HUES6 (cell line): ENCODE data around the gene IDH3G.

Experiments
- H3K27ac ChIP-seq: 2 replicates; pipeline ENCODE4 v1.7.0; 2013; ENCODE audit warnings: low read depth, mild to moderate bottlenecking, low read length, inconsistent platforms
- H3K27me3 ChIP-seq: 2 replicates; pipeline ENCODE4 v1.6.1; 2013; ENCODE audit warnings: low read length; ENCODE audit not compliant: control insufficient read depth, insufficient read depth
- H3K36me3 ChIP-seq: 2 replicates; pipeline ENCODE4 v1.6.1; 2013; ENCODE audit warnings: low read length; ENCODE audit not compliant: control insufficient read depth, insufficient read depth
- H3K4me1 ChIP-seq: 2 replicates; pipeline ENCODE4 v1.6.1; 2013; ENCODE audit warnings: low read length; ENCODE audit not compliant: control insufficient read depth, insufficient read depth
- H3K4me3 ChIP-seq: 2 replicates; pipeline ENCODE4 v1.5.1; 2013; ENCODE audit warnings: low read depth, low read length
- H3K9ac ChIP-seq: one replicate; pipeline ENCODE4 v1.6.1; 2013; ENCODE audit warnings: mild to moderate bottlenecking, low read length
- H3K9me3 ChIP-seq: 2 replicates; pipeline ENCODE4 v1.6.1; 2013; ENCODE audit warnings: low read depth, low read length; ENCODE audit not compliant: control insufficient read depth, insufficient read depth

IDH3G gene

DNA sequence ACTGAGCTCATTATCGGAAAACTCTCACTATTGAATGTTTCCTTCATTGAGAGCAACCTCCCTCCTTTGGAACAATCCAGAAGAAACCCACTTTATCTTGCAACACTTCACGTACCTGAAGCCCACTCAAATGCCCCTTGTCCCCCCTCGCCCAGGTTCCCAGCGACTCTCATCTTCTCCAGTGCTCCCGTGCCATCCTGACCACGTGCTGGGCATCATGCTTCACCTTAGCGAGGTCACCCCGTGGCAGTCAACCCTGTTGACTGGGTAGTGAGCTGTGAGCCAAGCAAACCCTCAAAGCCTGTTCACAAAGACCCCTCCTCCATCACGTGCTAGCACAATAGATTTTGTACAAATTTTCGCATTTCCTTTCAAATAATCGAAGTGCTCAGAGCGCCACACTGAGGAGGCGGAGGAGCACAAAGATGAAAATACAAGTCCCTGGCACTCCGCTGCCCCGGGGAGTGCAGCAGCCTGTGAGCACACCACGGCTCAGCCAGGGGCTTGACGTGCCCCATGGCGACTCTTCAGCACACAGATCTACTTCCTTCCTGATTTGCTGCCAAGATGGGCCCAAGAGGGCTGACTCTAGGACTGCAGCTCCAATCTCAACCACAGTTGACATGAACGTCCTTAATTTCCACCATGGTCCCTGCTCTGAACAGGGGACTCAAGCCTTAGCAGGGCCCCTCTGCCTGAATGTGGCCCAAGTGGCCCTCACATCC is 20.6 kb upstream of the IDH3G start:
- Histone ChIP-seq H3K9me3 (peaks cover 23% of the 10 kb centered on the region; the same call in 1 of the 2 replicates), H3K4me1 (peaks cover 34% of the 10 kb centered on the region), H3K36me3 (no peaks in the 10 kb centered on the region), H3K9ac (no peak overlapping the region), H3K27me3 (no peaks in the 10 kb centered on the region), H3K27ac (no peak overlapping the region), H3K4me3 (no peak overlapping the region)

DNA sequence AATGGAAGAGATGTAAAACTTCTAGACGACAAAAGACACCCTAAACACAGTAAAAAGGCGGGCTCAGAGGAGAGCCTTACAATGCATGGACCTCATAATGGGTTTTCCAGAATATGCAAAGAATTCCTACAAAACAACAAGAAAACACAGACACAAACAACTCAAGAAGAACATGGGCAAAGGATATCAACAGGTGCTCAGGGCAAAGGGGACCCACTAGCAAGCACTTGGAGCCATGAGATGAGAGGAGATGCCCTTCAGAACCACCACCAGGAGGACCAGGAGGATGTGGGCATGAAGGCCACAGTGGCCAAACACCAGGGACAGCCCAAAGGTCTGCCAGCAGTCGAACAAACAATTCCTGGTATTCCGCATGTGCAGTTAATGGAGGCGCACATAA is 19.0 kb upstream of the IDH3G start:
- Histone ChIP-seq H3K4me3 (no peak overlapping the region), H3K9me3 (peaks cover 30% of the 10 kb centered on the region; the same call in 1 of the 2 replicates), H3K36me3 (no peaks in the 10 kb centered on the region; the same call in 1 of the 2 replicates), H3K9ac (no peak overlapping the region), H3K4me1 (peaks cover 27% of the 10 kb centered on the region; the same call in 1 of the 2 replicates), H3K27ac (no peak overlapping the region), H3K27me3 (no peaks in the 10 kb centered on the region)

DNA sequence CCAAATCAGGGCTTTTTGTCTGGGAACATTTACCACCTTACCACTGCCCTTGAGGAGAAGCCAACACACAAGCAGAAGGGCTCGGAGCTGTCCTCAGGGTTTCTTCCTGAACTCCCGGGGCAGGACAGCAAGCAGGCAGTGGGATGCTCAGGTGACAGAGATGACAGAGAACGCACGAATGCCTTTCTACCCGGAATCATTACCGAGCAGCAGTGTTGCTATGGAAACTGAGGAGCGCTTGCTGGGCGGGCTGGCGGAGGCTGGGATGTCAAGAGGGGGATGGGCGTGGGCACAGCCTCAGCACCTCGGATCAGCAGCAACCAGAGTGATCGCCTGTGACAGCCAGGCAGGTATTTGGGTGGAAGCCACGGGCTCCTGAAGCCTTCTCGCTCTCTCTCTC is 18.0 kb upstream of the IDH3G start:
- Histone ChIP-seq H3K4me1 (peaks cover 21% of the 10 kb centered on the region; the same call in 1 of the 2 replicates), H3K9ac (no peak overlapping the region), H3K27me3 (no peaks in the 10 kb centered on the region), H3K9me3 (peaks cover 28% of the 10 kb centered on the region; the same call in 1 of the 2 replicates), H3K27ac (no peak overlapping the region), H3K4me3 (no peak overlapping the region), H3K36me3 (peaks cover 5% of the 10 kb centered on the region; the same call in 1 of the 2 replicates)

DNA sequence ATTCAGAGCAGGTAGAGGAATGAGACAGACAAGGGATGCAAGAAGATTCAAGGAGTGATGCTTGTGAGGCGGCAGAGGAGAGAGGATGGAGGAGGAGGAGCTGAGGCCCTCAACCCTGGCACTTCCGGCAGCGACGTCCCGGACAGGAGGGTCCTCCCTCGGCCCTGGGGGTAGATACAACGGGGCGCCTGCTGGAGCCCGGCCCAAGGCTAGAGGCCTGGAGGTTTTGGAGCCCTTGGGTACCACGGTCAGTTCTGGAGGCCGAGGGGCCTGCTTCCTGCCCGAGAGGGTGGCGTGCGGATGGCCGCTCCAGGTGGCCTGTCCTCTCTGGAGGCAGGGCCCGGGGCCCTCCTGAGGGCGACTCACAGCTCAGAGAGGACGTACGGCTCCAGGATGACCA is 13.8 kb upstream of the IDH3G start:
- Histone ChIP-seq H3K4me1 (peaks cover 8% of the 10 kb centered on the region; the same call in 1 of the 2 replicates), H3K9ac (no peak overlapping the region), H3K36me3 (peaks cover 38% of the 10 kb centered on the region), H3K27me3 (no peaks in the 10 kb centered on the region), H3K27ac (no peak overlapping the region), H3K4me3 (no peak overlapping the region), H3K9me3 (peaks cover 32% of the 10 kb centered on the region; the same call in 1 of the 2 replicates)

DNA sequence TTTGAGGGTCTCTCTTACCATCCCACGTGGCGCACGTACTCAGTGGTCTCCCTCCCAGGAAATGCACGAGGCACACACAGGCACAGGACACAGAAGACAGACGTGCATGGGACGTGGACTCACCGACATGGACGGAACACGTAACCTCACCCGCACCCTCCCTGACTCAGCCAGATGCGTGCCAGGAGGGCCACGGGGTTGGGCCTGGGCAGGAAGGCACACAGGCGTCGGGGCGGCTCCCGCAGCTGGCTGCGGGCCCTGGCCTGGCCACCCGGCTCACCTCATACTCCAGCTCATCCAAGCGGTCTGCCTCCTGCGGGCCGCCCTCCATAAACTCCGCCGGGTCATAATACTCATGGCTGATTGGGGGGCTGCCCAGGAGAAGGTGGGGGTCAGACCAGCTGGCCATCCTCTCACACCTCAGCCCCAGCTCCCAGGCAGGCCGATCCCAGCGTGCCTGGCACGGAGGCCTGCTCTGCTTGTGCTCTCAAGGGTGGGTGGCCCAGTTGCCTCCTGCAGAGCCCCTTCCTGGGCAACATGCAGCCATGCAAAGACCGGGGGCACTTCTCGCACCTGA is 12.9 kb upstream of the IDH3G start:
- Histone ChIP-seq H3K4me1 (no peaks in the 10 kb centered on the region; the same call in 1 of the 2 replicates), H3K4me3 (no peak overlapping the region), H3K27ac (no peak overlapping the region), H3K36me3 (peaks cover 42% of the 10 kb centered on the region), H3K9me3 (peaks cover 32% of the 10 kb centered on the region; the same call in 1 of the 2 replicates), H3K9ac (no peak overlapping the region), H3K27me3 (no peaks in the 10 kb centered on the region)

DNA sequence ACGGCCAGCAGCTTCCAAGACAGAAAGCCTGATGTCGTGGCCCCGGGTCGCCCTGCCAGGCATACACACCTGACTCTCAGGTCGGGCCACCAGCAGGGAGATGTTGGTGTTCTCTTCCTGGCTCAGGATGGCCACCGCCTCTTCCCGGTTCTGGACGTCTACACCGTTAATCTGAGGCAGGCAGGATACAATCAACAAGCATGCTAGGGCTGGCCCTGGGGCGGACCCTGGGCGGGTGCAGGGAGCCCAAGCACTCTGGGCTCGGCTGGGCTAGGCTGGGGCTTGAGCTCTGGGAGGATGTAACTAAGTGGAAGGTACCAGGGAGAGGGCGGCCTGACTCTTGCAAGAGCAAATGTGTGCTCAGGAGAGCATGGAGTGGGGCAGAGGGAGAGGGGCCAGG is 11.3 kb upstream of the IDH3G start:
- Histone ChIP-seq H3K9me3 (peaks cover 28% of the 10 kb centered on the region; the same call in 1 of the 2 replicates), H3K9ac (no peak overlapping the region), H3K36me3 (peaks cover 42% of the 10 kb centered on the region), H3K27ac (no peak overlapping the region), H3K4me3 (no peak overlapping the region), H3K27me3 (no peaks in the 10 kb centered on the region), H3K4me1 (no peaks in the 10 kb centered on the region)

DNA sequence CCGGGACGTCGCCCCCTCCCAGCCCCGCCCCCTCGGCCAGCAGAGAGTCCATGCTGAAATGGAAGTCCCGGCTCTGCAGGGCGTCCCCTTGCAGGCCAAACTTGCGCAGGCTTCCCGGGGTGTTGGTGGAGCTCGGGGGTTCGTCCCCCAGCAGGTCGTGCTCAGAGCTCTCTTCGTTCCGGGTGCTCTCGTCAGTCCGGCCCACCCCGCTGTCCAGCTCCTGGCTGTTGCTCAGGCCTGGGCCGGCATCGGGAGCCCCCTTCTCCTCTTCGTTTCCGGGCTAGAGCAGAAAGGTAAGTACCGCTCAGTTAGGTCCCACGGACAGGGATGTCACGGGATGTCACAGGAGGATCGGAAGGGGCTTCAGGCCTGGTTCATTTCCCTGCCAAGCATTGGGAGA is 10.4 kb upstream of the IDH3G start:
- Histone ChIP-seq H3K4me3 (no peak overlapping the region), H3K4me1 (no peaks in the 10 kb centered on the region), H3K9me3 (peaks cover 25% of the 10 kb centered on the region; the same call in 1 of the 2 replicates)

DNA sequence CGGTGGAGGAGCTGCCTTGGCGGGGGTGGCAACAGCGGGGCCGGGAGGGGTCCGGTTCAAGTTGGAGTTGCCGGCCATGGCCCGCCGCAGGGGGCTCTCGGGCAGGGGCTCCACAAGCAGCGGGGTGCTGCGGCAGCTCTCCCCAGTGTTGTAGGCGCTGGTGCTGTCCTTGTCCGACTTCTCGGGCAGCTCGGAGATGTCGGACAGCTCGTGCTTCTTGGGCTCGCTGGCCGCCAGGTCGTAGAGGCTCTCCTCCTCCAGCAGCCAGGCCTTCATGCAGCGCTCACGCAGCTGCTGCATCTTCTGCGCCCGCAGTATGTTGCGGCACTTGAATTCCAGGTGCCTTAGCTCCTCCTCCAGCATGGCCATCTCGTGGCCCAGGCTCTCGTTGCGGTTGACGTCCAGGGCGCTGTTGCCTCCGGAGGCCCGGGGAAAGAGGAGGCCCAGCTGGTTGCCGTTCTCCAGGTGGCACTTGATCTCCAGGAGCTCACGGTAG is 10.0 kb upstream of the IDH3G start:
- Histone ChIP-seq H3K27me3 (no peaks in the 10 kb centered on the region), H3K36me3 (peaks cover 42% of the 10 kb centered on the region), H3K9me3 (peaks cover 25% of the 10 kb centered on the region; the same call in 1 of the 2 replicates), H3K4me3 (no peak overlapping the region), H3K27ac (no peak overlapping the region; the same call in 1 of the 2 replicates), H3K9ac (no peak overlapping the region), H3K4me1 (no peaks in the 10 kb centered on the region)

More for the DNA sequence above, 10.4 kb upstream of the IDH3G start:
- no peak overlapping the region for H3K9ac ChIP-seq
- H3K27ac ChIP-seq: no peak overlapping the region; the same call in 1 of the 2 replicates
- no peaks in the 10 kb centered on the region for H3K27me3 ChIP-seq
- peaks cover 42% of the 10 kb centered on the region for H3K36me3 ChIP-seq

DNA sequence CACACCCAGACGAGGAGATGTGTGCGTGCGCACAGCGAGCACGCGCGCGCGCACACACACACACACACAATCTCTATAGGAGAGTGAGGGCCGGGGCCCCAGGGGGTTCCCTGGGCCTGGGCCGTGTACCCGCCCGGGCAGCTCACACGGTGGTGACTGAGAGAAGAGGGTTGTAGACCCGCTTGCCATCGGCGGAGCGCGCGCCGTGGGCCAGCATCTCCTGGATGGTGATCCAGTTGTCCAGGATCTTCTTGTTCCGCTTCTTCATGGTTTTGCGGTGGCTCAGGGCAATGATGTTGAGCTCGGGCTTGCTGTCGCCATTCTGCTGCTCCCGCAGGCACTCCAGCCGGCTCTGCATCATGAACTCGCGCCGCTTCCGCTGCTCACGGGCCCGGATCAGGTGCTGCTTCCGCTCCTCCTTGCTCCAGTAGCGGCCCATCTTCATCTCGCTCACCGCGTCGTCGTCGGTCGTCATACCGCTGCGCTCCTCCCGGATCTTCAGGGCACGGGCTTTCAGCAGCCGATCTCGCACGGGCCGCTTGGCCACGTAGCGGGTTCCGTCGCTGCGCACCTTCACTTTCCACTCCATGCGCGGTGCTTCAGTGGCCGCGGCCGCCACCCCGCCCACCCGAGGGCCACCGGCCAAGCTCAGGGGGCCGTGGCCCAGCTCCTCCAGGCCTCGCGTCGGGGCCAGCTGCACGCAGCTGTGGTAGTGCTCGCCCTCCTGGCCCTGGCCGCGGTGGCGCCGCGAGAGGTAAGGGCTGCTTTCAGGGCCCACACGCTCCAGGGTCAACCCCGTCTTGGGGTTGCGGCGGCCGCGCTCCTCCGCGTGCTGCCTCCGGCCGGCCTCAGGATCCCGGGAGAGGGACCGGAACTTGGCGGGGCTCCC is 9.3 kb upstream of the IDH3G start:
- no peak overlapping the region for H3K9ac ChIP-seq
- peaks cover 47% of the 10 kb centered on the region for H3K36me3 ChIP-seq
- H3K27ac ChIP-seq: no peak overlapping the region
- H3K27me3 ChIP-seq: no peaks in the 10 kb centered on the region
- H3K4me3 ChIP-seq: no peak overlapping the region
- peaks cover 20% of the 10 kb centered on the region; the same call in 1 of the 2 replicates for H3K9me3 ChIP-seq
- H3K4me1 ChIP-seq: no peaks in the 10 kb centered on the region

DNA sequence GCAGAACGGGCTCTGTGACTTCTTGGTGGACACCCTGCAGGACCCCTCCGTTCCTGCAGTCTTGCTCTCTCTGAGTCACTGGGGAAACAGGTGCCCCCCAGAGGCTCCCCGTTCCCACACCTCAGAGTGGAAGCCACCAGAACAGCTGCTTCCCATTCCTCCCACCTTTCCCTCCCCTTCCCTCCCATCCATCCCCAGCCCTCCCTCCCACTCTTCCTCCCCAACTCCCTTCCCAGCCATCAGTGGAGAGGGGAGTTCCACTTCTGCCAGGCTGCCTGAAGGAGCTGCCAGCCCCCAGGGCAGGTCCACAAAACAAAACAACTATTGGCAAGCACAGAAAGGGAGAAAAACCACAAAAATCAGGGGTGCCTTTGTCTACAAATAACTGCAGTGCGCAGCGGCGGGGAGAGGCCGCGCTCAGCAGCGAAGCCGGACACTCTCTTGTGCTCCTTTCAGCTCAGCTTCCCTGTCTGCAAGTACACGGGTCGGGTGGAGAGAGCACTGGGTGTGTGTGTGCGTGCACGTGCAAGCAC is 8.4 kb upstream of the IDH3G start:
- Histone ChIP-seq H3K9me3 (peaks cover 19% of the 10 kb centered on the region; the same call in 1 of the 2 replicates), H3K27ac (no peak overlapping the region), H3K4me3 (no peak overlapping the region), H3K27me3 (no peaks in the 10 kb centered on the region), H3K9ac (no peak overlapping the region), H3K36me3 (peaks cover 53% of the 10 kb centered on the region), H3K4me1 (no peaks in the 10 kb centered on the region)
